HG03378 (cell line): ENCODE results near the gene STK4.
"Not testable (repeated sequence)": the region's sequence is repeated elsewhere in the genome, so short reads cannot be mapped to it uniquely, and the experiment has no call there.

Experiments used
- ATAC-seq: cut with Tn5 transposase; IDR thresholded peaks from one replicate; pipeline ENCODE4 v1.9.1; 2021; ENCODE audit warnings: mild to moderate bottlenecking, moderate library complexity; ENCODE audit not compliant: unreplicated experiment

The STK4 gene

GRCh38 chr20:45021631-45022030 lies 55.3 kb downstream of the STK4 start:
- no peak for ATAC-seq

- ATAC-seq = not testable (repeated sequence)
Measured at GRCh38 chr20:45023140-45023539, 56.8 kb downstream of the STK4 start.

DNA sequence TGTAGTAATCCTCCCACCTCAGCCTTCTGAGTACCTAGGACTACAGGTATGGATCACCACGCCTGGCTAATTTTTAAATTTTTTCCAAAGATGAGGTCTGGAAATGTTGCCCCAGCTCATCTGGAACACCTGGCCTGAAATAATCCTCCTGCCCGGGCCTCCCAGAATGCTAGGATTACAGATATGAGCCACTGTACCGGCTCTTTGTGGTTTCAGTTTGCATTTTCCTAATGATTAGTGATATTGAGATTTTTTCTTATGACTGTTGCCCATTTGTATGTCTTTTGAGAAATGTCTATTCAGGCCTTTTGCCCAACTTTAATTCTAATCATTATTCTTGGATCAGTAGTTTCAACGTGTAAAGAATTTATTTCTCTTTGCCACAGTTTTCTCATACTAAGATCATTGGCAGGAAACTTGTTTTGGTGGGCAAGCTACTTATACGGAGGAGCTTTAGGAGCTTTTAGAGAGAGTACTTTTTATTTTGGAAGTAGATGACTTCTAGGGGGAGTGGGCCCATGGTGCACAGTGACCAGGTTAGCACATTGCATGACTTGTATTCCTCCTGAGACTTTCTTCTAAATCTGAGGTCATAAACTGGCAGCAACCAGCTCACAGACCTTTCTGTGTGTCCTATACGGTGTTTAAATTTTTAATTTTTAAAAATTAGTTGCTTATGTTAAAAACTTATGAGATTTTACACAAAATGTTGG lies 62.3 kb downstream of the STK4 start:
- ATAC-seq = no peak

DNA sequence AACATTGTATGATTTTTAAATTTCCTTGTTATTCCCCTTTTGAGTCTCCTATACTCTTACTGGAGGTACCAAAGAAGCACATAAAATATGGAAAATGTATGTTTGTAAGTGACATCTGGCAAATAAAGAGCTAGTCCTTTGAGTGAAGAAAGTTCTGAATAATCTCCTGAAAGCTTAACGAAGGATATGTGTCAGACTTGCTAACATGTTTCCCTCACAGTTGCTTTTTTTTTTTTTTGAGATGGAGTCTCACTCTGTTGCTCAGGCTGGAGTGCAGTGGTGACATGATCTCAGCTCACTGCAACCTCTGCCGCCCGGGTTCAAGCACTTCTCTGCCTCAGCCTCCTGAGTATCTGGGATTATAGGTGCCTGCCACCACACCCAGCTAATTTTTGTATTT lies 63.6 kb downstream of the STK4 start:
- ATAC-seq = no peak

- ATAC-seq = no peak
Measured at GRCh38 chr20:45032276-45032675, 66.0 kb downstream of the STK4 start.

- ATAC-seq = no peak
Measured at GRCh38 chr20:45032781-45033180, 66.5 kb downstream of the STK4 start.

- no peak for ATAC-seq
Measured at GRCh38 chr20:45034436-45034835, 68.1 kb downstream of the STK4 start.

- ATAC-seq = no peak
Measured at GRCh38 chr20:45036044-45036755, 69.9 kb downstream of the STK4 start.

- ATAC-seq = no peak
Measured at GRCh38 chr20:45037050-45037449, 70.7 kb downstream of the STK4 start.

DNA sequence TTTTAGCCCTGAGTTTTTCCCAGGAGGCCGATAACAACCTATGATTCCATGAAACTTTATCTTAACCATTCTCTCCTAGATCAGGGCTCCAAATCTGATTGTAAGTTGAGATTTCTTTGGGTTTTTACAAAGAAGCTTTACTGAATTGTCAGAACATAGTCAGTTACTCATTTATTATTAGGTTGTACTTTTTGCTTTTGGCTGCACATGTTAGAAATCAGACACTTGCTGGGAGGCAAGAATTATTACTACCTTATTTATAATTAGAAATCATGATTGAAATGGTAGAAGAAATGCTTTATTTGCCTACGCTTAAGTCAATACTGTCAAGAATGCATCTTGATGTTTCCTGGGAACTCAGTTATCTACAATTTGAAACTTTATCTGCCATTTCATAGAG lies 71.3 kb downstream of the STK4 start:
- no peak for ATAC-seq

DNA sequence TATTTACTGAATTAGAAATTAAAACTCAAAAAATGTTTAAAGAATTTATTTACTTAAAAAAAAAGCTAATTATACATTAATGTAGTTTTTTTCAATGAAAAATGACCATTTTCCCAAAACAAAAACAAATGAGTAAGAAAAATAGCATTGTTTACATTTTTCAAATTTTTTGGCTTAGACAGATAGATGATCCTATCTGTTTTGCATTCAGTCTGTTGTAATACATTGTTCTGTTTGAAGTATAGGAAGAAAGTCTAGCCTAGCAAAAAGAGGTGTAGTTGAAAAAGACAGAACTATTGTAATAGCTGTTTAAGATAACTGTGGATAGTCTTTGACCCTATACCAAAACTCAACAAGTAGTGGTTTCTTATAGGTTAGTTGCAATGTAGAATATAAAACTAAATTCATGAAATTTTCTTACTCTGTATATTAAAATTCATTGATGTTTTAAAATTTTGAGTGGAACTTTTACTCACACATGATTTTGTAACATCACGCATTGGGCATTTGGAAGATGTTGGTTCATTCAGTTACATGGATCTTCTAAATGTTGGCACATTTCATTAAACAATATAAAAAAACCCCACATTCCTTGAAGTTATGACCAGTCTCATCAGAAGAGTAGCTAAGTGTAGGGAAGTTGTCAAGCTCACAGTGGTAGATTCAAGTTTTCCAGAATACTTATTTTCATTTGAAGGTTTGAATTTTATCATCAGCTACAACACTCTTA lies 72.6 kb downstream of the STK4 start:
- no peak for ATAC-seq

GRCh38 chr20:45039475-45039820 lies 73.1 kb downstream of the STK4 start:
- ATAC-seq = no peak

DNA sequence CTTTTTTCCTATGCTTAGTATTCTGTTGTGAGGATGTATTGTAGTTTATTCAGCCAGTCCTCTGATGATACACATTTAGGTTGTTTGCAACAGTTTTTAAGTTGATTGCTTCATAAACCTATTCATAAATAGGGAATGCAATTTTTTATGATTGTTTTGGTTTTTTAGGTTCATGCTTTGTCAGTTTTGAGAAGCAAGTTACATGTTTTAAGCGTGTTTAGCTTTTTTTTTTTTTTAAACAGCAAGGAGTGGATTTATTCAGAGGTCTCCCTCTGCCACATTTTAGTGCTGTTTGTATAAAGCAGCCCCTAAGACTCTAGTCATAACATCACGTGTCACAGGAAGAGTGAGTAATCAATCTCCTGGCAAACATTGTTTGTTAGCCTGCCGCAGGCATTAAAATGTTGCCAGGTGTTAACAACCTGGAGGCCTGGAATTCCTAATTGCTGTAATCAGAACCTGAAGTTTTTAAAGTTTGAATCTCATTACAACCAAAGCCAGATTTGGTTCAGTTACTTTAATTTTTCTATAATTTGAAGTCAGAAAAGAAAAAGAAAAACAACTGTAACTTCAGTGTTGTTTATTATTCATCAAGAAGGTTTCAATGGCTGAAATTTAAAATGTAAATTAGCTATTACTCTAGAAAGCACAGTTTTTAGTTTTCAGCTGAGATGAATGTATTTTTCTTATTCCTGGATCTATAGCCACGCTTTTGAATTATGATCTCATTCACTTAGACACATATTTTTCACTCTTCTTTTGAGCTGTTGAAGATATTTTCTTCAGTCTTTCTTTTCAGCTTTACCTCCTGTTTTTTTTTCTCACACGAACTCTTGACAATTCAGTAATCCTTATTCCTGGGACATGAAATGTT lies 75.4 kb downstream of the STK4 start:
- ATAC-seq = no peak

- no peak for ATAC-seq
Measured at GRCh38 chr20:45042978-45043377, 76.7 kb downstream of the STK4 start.

DNA sequence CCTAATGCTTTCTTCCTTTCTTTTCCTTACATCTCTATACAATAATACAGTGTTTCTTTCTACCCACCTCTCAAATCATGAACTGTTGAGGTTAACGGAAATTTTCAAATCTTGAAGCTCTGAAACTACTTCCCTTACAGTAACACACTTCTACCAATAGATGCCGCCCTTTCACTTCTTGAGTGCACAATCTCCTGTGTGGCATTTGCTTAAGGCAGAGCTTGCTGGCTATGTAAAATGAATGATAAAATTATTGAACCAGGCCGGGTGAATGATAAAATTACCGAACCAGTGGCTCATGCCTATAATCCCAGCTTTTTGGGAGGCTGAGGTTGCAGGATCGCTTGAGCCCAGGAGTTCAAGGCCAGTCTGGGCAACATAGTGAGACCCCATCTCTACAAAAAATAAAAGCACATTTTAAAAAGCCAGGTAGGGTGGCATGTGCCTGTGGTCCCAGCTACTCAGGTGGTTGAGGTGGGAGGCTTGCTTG lies 77.8 kb downstream of the STK4 start:
- no peak for ATAC-seq

- no peak for ATAC-seq
Measured at GRCh38 chr20:45044601-45045000, 78.3 kb downstream of the STK4 start.

DNA sequence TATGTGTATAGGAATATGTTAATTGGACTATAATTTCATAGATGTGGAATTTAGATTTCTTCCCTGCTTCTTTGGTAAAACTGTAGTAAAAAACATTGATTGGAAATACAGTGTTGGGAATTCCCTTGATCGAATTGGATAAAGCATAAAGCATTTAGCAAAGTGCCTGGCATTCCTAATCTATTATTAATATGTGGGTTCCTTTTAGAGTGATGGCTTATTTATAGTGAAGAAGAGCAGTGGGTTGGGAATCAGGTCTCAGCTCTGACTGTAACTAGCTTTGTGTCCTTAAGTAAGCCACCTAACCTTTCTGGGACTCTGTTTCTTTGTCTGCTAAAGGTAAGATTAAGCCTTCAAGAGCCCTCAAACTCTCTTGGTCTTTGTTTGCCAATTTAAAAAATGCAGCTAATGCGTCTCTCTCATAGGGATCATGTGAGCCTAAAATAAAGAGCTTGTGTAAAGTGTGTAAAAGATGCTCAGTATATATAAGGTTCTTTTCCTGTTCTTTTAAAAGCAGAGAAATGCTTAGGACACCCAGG lies 81.3 kb downstream of the STK4 start:
- ATAC-seq = no peak

- ATAC-seq = no peak
Measured at GRCh38 chr20:45049438-45049837, 83.1 kb downstream of the STK4 start.

DNA sequence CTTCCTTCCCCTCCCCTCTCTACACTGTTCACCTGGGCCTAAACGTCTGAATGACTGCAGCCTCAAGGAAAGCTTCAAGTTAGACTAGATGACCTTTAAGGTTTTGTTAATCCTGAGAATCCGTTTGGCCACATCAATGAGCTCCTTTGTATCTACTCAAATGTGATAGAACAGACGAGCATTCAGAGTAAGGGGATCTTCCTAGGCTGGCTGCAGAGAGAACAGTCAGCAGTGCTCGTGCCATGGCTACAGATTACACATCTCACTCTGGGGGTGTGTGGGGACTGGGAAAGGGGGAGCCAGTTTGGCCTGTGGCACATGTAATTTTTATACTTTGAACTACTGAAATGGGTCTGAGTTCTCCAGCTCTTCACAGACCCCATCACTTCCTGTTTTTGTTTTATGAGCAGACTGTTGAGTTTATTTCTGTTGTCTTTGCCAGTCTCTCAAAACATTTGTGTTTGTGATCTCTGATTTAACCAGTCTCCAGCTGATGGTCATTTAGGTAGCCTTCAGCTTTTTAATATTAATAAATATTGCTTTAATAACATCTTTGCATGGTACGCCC lies 83.7 kb downstream of the STK4 start:
- no peak for ATAC-seq
